ENCODE results near the gene OR2M7.
"Not testable (repeated sequence)": the region's sequence is repeated elsewhere in the genome, so short reads cannot be mapped to it uniquely, and the experiment has no call there.

The OR2M7 gene, protein sequence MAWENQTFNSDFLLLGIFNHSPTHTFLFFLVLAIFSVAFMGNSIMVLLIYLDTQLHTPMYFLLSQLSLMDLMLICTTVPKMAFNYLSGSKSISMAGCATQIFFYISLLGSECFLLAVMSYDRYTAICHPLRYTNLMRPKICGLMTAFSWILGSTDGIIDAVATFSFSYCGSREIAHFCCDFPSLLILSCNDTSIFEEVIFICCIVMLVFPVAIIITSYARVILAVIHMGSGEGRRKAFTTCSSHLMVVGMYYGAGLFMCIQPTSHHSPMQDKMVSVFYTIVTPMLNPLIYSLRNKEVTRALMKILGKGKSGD

DNA sequence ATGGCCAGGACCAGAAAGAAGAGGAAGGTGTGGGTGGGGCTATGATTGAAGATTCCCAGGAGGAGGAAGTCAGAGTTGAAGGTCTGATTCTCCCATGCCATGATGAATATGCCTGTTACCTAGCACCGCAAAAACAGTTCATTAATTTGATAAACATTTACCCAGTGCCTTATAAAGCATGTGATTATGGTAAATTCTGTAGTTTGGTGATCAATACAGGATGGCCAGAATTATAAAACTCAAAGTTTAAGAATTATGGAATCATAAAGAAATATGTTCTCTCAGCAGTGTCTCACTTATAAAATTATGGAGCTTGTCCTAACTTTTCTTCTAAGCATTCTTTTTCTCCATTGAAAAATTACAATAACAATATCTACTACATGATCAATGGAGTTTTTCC lies at the start of gene OR2M7:
Gene OR2M7, minus strand, starts transcription at position 101 of the 400 bp plus-strand sequence. Its CDS starts 0 bp downstream, at position 101.
- DNase-seq = no peak

DNA sequence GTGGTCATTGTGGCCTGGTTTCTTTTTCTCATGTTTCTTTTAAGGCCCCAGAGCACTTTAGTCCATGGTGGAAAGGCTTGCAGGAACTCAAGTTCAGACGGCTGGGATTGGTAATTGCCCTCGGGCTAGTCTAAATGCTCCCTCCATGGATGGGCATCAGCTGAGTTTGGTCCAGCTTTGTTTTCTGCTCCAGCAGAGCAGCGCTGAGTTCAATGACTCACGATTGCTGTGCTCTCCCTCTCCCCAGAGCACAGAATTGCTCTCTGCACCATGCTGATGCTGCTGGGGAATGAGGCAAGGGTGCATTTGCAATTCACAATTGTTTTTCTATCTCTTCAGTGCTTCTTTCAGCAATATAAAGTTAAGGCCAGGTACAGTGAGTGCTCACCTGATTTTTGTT lies 49.4 kb upstream of the OR2M7 start:
- DNase-seq = no peak

DNA sequence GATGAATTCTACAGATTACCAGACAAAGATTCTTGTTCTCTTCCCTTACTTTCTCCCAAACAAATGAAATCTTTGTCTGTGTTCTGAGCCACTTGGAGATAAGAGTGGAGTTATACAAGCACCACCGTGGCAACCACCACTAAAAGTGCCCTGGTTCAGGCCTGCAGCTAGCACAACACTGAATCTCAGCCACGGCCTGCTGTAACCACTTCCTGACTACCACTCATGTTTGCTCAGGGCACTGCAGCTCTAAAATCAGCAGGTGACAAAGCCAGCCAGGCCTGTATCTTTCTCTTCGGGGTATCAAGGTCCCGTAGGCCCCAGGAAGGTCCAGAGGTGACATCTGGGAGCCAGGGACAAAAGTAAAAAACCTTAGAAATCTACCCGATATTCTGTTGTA lies 48.0 kb upstream of the OR2M7 start:
- DNase-seq = no peak

DNA sequence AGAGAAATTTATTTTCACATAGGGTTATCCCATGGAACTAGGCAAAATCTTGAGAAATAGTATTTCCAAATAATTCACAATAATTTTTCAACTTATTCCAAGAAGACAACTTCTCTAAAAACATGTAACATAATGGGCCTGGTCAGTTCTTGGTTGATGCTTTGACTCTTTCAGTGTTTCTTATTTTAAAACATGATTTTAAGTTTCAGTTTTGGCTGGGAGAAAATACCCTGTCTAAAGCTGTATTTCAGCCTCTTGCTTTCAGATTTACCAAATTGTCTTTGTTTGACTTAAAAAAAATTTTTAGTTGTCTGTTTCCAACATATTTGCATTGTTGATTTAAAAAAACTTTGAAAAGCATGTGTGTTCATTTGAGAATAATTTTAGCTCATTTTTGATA lies 42.2 kb upstream of the OR2M7 start:
- DNase-seq = no peak

DNA sequence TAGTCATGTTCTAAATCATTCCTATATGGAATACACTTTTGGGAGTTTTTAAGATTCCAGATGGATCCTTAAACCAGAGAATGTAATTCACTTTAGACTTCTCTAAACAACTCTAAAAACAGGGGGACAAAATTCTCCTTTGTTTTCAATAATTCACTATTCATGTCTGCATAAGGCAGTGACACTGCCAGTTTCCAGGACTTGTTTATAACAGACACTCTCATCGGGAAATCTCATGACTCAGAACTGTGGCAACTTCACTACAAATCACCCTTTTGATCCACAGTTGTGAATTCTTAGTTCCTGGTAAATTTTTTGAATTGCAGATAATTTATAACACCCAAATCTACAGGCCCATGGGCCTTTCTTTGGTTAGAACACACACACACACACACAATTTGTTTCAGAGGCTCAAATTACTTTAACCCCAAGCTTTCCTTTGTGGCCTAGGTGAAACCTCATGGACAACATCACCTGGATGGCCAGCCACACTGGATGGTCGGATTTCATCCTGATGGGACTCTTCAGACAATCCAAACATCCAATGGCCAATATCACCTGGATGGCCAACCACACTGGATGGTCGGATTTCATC lies 36.9 kb upstream of the OR2M7 start, which contains the start of gene OR2T4:
Gene OR2T4, plus strand, starts transcription at position 545 of the 595 bp plus-strand sequence. Its CDS starts 0 bp downstream, at position 545.
- no peak for DNase-seq

DNA sequence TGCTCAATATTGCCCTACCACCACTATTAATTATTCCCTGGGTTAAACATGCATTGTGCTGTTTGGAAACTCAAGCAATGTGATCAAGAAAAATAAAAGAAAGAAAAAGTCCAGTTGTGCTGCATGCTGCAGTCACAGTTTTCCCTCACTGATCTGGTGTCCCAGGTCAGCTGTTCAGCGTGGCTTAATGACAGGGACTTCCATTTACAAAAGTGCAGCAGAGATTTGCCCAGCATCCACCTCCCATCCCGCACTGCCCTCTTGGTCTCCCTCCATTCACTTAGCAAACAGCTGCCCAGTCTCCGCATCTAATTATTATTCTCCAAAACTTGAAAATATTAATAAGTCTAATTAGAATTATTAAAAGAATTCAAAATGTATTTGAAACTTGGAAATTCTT lies 35.0 kb upstream of the OR2M7 start:
- no peak for DNase-seq

DNA sequence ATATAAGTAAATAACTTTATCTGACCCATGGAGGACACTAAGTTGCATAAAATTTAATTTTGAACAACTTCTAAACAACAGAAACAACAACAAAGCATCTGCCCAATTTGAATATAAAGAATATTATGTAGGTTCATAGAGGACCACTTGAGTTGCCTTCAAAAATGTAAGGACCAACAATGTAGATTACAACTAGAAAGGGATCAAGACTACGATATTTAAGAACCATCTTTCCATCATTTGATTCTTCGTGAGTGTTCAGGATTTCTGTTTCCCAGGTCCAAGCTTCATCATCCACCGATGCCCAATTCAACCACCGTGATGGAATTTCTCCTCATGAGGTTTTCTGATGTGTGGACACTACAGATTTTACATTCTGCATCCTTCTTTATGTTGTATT lies 24.1 kb upstream of the OR2M7 start, which contains the start of gene OR14C36:
Gene OR14C36, plus strand, starts transcription at position 301 of the 400 bp plus-strand sequence. Its CDS starts 0 bp downstream, at position 301.
- no peak for DNase-seq

DNA sequence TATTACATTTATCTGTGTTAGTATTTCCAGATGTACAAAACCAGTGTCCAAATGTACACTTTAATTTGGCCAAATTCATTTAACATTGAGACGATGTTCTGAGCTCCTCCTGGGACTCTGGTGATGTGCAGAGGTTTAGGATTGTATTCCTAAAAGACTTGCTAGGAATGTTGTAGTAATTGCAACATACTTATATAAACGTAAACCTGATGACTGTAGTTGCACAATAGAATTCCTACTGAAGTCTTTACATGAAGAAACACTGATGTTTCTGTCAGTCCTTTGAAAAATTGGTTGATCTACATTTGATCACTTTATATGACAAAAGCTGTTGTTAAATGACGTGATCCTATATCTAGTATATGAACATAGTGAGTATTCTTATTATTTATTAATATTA lies 19.1 kb upstream of the OR2M7 start:
- DNase-seq = no peak

DNA sequence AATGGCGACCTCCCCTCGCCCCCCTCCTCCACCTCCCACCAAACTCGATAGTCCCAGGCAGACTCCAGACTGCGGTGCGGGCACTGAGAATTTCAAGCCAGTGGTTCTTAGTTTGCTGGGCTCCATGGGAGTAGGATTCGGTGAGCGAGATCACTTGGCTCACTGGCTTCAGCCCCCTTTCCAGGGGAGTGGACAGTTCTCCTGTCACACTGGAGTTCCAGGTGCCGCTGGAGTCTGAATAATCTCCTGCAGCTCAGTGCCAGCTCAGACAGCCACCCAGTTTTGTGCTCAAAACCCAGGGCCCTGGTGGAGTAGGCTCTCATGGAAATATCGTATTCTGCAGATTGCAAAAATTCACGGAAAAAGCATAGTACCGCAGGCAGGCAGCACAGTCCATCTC lies 7.6 kb downstream of the OR2M7 start:
- no peak for DNase-seq

DNA sequence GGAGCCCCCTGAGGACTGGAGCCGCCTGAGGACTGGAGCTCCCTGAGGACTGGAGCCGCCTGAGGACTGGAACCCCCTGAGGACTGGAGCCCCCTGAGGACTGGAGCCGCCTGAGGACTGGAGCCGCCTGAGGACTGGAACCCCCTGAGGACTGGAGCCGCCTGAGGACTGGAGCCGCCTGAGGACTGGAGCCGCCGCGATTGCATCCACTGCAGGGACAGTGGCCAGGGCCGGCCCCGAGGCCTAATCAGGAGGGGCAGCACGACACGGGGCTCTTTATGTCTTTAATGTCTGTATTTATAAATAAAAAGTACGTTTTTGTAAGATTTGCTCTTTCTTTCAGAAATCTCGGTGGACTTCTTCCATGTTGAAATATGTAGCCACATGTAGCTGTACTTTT lies 17.6 kb downstream of the OR2M7 start:
- DNase-seq = not testable (repeated sequence)

DNA sequence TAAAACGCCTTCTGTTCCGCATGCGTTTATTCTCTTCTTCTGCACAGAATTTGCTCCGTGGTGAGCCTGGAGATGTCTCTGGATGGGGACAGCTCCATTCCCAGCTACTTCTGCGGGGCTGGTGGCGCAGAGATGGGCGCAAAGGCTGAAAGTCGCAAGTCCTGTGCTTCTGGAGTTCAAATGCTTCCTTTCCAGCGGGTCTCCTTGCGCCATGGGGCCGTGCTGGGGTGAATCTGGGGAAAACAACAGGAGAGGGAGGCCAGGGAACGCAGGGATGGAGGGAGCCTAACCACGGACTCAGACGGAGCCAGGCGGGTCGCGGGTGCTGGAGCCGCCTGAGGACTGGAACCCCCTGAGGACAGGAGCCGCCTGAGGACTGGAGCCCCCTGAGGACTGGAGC lies 18.3 kb downstream of the OR2M7 start:
- DNase-seq = no peak

DNA sequence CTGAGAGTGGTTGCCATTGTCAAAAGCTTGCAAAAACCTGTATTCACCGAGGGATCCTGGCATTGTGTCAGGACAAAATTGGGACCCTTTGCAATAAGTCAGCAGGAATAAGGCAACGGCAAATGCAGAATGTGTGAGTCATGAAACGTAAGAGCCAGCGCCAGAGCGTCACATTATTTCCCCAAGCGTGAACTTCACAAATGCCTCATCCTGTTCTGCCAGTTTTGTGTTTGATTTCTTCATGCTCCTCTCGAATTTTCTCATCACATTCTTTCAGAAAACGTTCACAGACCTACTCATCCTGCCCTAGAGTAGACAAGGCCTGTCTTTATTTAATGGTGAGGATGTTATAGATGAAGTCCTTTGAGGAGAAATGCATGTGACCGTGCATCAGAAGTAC lies 18.7 kb downstream of the OR2M7 start:
- not testable (repeated sequence) for DNase-seq

DNA sequence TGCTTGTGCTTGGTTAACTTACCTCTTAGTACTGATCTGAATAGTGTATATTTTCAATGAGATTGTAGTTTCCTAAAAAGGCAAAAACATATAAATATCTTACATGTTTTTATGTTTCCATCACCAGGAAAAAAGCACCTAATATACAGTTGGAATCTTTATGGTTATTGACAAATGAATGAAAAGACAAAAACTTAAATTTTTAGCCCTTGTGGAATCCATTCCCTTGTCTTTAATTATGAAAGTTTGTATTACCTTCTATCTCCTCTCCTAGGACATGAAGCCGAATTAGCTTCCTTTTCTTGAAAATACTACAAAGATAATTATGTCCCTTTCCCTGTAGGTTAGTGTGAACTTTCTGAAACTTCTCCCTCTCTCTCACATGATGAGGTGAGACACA lies 21.0 kb downstream of the OR2M7 start, which contains the start of gene OR2T12:
Gene OR2T12, minus strand, starts transcription at position 101 of the 400 bp plus-strand sequence. CDS start 7,846 bp downstream, outside the sequence.
- no peak for DNase-seq

DNA sequence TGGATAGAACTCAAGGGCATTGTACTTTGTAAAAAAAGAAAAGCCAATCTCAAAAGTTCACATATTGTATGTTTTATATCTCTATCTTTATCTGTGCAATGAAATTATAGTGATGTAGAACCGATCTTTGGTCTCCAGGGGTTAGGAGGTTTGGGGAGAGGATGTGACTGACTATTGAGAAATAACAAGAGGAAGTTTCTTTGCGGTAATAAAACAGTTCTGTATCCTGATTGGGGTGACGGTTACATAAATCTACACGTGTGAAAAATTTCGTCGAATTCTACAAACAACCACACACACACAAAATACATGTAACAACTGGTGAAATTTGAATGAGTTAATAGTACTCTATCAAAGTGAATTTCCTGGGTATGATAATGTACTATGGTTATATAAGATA lies 36.0 kb downstream of the OR2M7 start:
- DNase-seq = no peak

DNA sequence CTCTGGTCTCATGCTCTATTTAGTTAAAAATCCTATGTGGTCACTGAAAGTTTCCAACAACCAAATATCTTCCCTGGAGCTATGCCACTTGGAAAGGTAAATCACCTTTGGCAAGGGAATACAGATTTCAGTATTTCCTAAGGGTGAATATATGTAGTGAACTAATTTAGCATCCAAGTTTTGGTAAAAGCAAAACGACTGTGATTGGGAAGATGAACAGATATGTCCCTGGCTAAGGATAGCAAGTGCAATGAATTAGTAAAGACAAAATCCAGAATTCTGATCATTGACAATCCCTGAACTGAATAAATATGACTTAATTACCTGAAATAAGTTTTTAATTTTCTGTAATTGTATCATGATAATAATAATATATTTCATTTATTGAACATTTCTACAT lies 46.5 kb downstream of the OR2M7 start, which contains the start of gene OR2T33:
Gene OR2T33, minus strand, starts transcription at position 101 of the 400 bp plus-strand sequence. CDS start 4,162 bp downstream, outside the sequence.
- DNase-seq = no peak

Data from NCI-H2029 treated with DMSO at 0.1 percent for 48 hours (cell line).